ENCODE results near the gene CASP8. TPM values are rescaled to one million over a fixed set of nuclear protein-coding genes. Genes with fewer than 3 reads are reported as not detected.
A peak's percentile ranks its signal among the peaks of the same experiment; 100 is the strongest.
"Not testable (repeated sequence)": the region's sequence is repeated elsewhere in the genome, so short reads cannot be mapped to it uniquely, and the experiment has no call there.

CASP8 gene
- polyA plus RNA-seq, 4 donors, result 11.6 to 16.1 (median 14.9) TPM

- not testable (repeated sequence) for DNase-seq (ENCODE audit: low read depth in 4 of 4, low spot score in 3 of 4)
These were observed 21.0 kb upstream of the CASP8 start for GRCh38 chr2:201239167-201239935.

GRCh38 chr2:201242571-201243277, 17.6 kb upstream of the CASP8 start:
- DNase-seq (ENCODE audit: low read depth in 4 of 4, low spot score in 3 of 4), result no peak

GRCh38 chr2:201244829-201245228, 15.5 kb upstream of the CASP8 start:
- DNase-seq (ENCODE audit: low read depth in 4 of 4, low spot score in 3 of 4), result no peak

- no peak for DNase-seq (ENCODE audit: low read depth in 4 of 4, low spot score in 3 of 4)
These were observed 14.1 kb upstream of the CASP8 start for GRCh38 chr2:201246280-201246679.

- no peak for DNase-seq (ENCODE audit: low read depth in 4 of 4, low spot score in 3 of 4)
These were observed 12.0 kb upstream of the CASP8 start for GRCh38 chr2:201248288-201248844.

GRCh38 chr2:201249889-201250288, 10.4 kb upstream of the CASP8 start:
- DNase-seq (ENCODE audit: low read depth in 4 of 4, low spot score in 3 of 4), result no peak

- no peak for DNase-seq (ENCODE audit: low read depth in 4 of 4, low spot score in 3 of 4)
These were observed 9.6 kb upstream of the CASP8 start for GRCh38 chr2:201250741-201251140.

GRCh38 chr2:201254081-201254730, 6.1 kb upstream of the CASP8 start:
- no peak for DNase-seq (ENCODE audit: low read depth in 4 of 4, low spot score in 3 of 4)

GRCh38 chr2:201255408-201256033, 4.8 kb upstream of the CASP8 start:
- no peak for DNase-seq (ENCODE audit: low read depth in 4 of 4, low spot score in 3 of 4)

GRCh38 chr2:201256082-201256481, 4.3 kb upstream of the CASP8 start:
- no peak for DNase-seq (ENCODE audit: low read depth in 4 of 4, low spot score in 3 of 4)

- no peak for DNase-seq (ENCODE audit: low read depth in 4 of 4, low spot score in 3 of 4)
These were observed 2.9 kb upstream of the CASP8 start for GRCh38 chr2:201257381-201257955.

GRCh38 chr2:201257956-201258665, 2.2 kb upstream of the CASP8 start:
- DNase-seq (ENCODE audit: low read depth in 4 of 4, low spot score in 3 of 4), result peak in 2 of 4 donors; percentile 50 to 52

- DNase-seq (ENCODE audit: low read depth in 4 of 4, low spot score in 3 of 4), result no peak
These were observed 1.4 kb upstream of the CASP8 start for GRCh38 chr2:201258666-201259615.

- no peak for DNase-seq (ENCODE audit: low read depth in 4 of 4, low spot score in 3 of 4)
These were observed 1.1 kb downstream of the CASP8 start for GRCh38 chr2:201261471-201261870.

GRCh38 chr2:201261906-201262305, 1.6 kb downstream of the CASP8 start:
- DNase-seq (ENCODE audit: low read depth in 4 of 4, low spot score in 3 of 4), result no peak

GRCh38 chr2:201262718-201263117, 2.4 kb downstream of the CASP8 start:
- no peak for DNase-seq (ENCODE audit: low read depth in 4 of 4, low spot score in 3 of 4)

- no peak for DNase-seq (ENCODE audit: low read depth in 4 of 4, low spot score in 3 of 4)
These were observed 3.4 kb downstream of the CASP8 start for GRCh38 chr2:201263779-201264178.

- no peak for DNase-seq (ENCODE audit: low read depth in 4 of 4, low spot score in 3 of 4)
These were observed 4.3 kb downstream of the CASP8 start for GRCh38 chr2:201264472-201265173.
